GM12878 (cell line): Measurements from ENCODE around the gene AADAT. TPM values are rescaled to one million over a fixed set of nuclear protein-coding genes. Genes with fewer than 3 reads are reported as not detected.

Experiments used
- ATAC-seq: fragments of 200-7000 bp; cut with Tn5 transposase; 3 replicates; pipeline ENCODE4 v1.9.1; 2020; ENCODE audit warnings: mild to moderate bottlenecking, moderate library complexity
- BruUV-seq: library from RNA; stranded (reverse); fragments of 400-500 nt; replicated peaks from 2 replicates; lab custom pipeline; 2021; lab: Mats Ljungman, UMichigan
- CTCF ChIA-PET: fragments of 300-600 bp; sonication (Branson Sonifier 250); formaldehyde crosslinking; extraction: SDS; loops from one replicate; lab custom pipeline; 2021; ENCODE audit warnings: inconsistent platforms; lab: Yijun Ruan, JAX
- POLR2A ChIA-PET: fragments of 350-600 bp; formaldehyde crosslinking; extraction: SDS; loops from one replicate; lab custom pipeline; 2021; ENCODE audit warnings: inconsistent platforms; lab: Charles Lee
- RAD21 ChIA-PET: fragments of 300-600 bp; sonication (Branson Sonifier 250); formaldehyde crosslinking; loops from one replicate; lab custom pipeline; 2023; ENCODE audit warnings: antibody characterized with exemption; ENCODE audit not compliant: unreplicated experiment; lab: Charles Lee
- SMC1A ChIA-PET: fragments of 300-600 bp; sonication (Branson Sonifier 250); formaldehyde crosslinking; loops from one replicate; lab custom pipeline; 2023; ENCODE audit not compliant: unreplicated experiment, uncharacterized antibody; lab: Charles Lee
- DNase-seq: peaks from one replicate; pipeline ENCODE4 v3.0.0-alpha.2; 2011; ENCODE audit warnings: low read depth, low spot score
- FAIRE-seq: peaks from 3 replicates; lab custom pipeline; 2011; peaks lifted over from hg19 to GRCh38; lab: Jason Lieb, UNC
- H2AFZ ChIP-seq: 2 replicates; pipeline ENCODE4 v1.6.0; 2011; ENCODE audit warnings: low read depth, low read length, control low read depth; ENCODE audit not compliant: control insufficient read depth
- H3K27ac ChIP-seq: 2 replicates; pipeline ENCODE4 v1.5.1; 2011; ENCODE audit warnings: control low read depth; ENCODE audit not compliant: control insufficient read depth, insufficient read depth
- H3K27me3 ChIP-seq, 2 experiments: replicated peaks in 1 of 2; 2 replicates each; pipeline versions ENCODE4 v1.6.0 to v1.6.1; 2011; ENCODE audit warnings: low read length in 1 of 2; ENCODE audit not compliant: control insufficient read depth in 2 of 2, insufficient read depth in 2 of 2
- H3K36me3 ChIP-seq, 2 experiments: 2 replicates each; pipeline ENCODE4 v1.5.1; 2011; ENCODE audit warnings: low read length in 1 of 2; ENCODE audit not compliant: control insufficient read depth in 2 of 2, insufficient read depth in 2 of 2
- H3K4me1 ChIP-seq: 2 replicates; pipeline ENCODE4 v1.6.1; 2011; ENCODE audit warnings: mild to moderate bottlenecking, low read length, moderate library complexity, mixed read lengths; ENCODE audit not compliant: control insufficient read depth, insufficient read depth
- H3K4me2 ChIP-seq: 2 replicates; pipeline ENCODE4 v1.6.0; 2011; ENCODE audit warnings: control low read depth; ENCODE audit not compliant: control insufficient read depth, insufficient read depth
- H3K4me3 ChIP-seq: fragments of 200-600 bp; sonication (generic); 2 replicates; pipeline ENCODE4 v1.5.1; 2016
- H3K79me2 ChIP-seq: 2 replicates; pipeline ENCODE4 v1.6.0; 2011; ENCODE audit warnings: low read length; ENCODE audit not compliant: control insufficient read depth, insufficient read depth
- H3K9ac ChIP-seq: 2 replicates; pipeline ENCODE4 v1.8.0; 2011; ENCODE audit warnings: low read length, control low read depth, mixed read lengths; ENCODE audit not compliant: control insufficient read depth, insufficient read depth
- H3K9me3 ChIP-seq: replicated peaks from 3 replicates; pipeline ENCODE4 v1.5.1; 2011; ENCODE audit warnings: mild to moderate bottlenecking, low read length; ENCODE audit not compliant: control insufficient read depth, insufficient read depth
- H4K20me1 ChIP-seq: 2 replicates; pipeline ENCODE4 v1.6.0; 2011; ENCODE audit not compliant: control insufficient read depth, insufficient read depth
- BMI1 ChIP-seq: fragments of 450-650 bp; IDR thresholded peaks from 2 replicates; pipeline ENCODE4 v1.6.1; 2016; ENCODE audit warnings: mild to moderate bottlenecking, moderate library complexity, borderline replicate concordance
- FOS ChIP-seq: IDR thresholded peaks from 3 replicates; pipeline ENCODE4 v1.6.1; 2011; ENCODE audit warnings: borderline replicate concordance; ENCODE audit not compliant: insufficient read length; ENCODE audit errors: extremely low read depth
- GABPA ChIP-seq: IDR thresholded peaks from 2 replicates; pipeline ENCODE4 v1.6.1; 2014; ENCODE audit warnings: antibody characterized with exemption, low read depth, mild to moderate bottlenecking, inconsistent platforms
- MYC ChIP-seq: IDR thresholded peaks from 2 replicates; pipeline ENCODE4 v1.6.1; 2011; ENCODE audit warnings: mild to moderate bottlenecking, low read length, moderate library complexity, inconsistent platforms; ENCODE audit not compliant: insufficient read depth, insufficient replicate concordance, insufficient read length, severe bottlenecking
- POLR2AphosphoS2 ChIP-seq: IDR thresholded peaks from 2 replicates; pipeline ENCODE4 v1.6.1; 2011; ENCODE audit warnings: low read depth, mild to moderate bottlenecking, low read length, improper control_type of control experiment, moderate library complexity
- RCOR1 ChIP-seq: conservative IDR thresholded peaks from 2 replicates; pipeline ENCODE4 v1.6.1; 2012; ENCODE audit warnings: low read depth, low read length, improper control_type of control experiment
- STAT3 ChIP-seq: IDR thresholded peaks from 2 replicates; pipeline ENCODE4 v1.6.1; 2011; ENCODE audit warnings: low read depth, low read length, improper control_type of control experiment
- SUPT20H ChIP-seq: IDR thresholded peaks from 2 replicates; pipeline ENCODE4 v1.6.1; 2011; ENCODE audit warnings: low read depth, mild to moderate bottlenecking, low read length, moderate library complexity, borderline replicate concordance; ENCODE audit not compliant: control insufficient read depth
- SUZ12 ChIP-seq: fragments of 200-600 bp; sonication (generic); IDR thresholded peaks from one replicate; pipeline ENCODE4 v1.6.1; 2018; ENCODE audit warnings: antibody characterized with exemption, mild to moderate bottlenecking; ENCODE audit not compliant: unreplicated experiment
- TCF12 ChIP-seq: IDR thresholded peaks from 2 replicates; pipeline ENCODE4 v1.6.1; 2011; ENCODE audit warnings: low read depth, mild to moderate bottlenecking, low read length
- ZNF274 ChIP-seq: IDR thresholded peaks from one replicate; pipeline ENCODE4 v1.8.0; 2011; ENCODE audit not compliant: insufficient read length, insufficient read depth
- WGBS: methylation state at CpG from one replicate; pipeline ENCODE4 v1.1.6; 2016; ENCODE audit warnings: low lambda C conversion rate; ENCODE audit not compliant: insufficient replicate concordance, insufficient coverage; ENCODE audit errors: missing lambda C conversion rate; 5-methylcytosine and 5-hydroxymethylcytosine counted together
- in situ Hi-C: fragments of 300-500 bp; cut with MboI; formaldehyde crosslinking; loops from 9 replicates; pipeline ENCODE4 v1.14.3; 2018; ENCODE audit warnings: mixed read lengths
- intact Hi-C: fragments of 100-400 bp; cut with micrococcal nuclease; formaldehyde crosslinking; loops from one replicate; pipeline ENCODE4 v1.14.2; 2022; ENCODE audit not compliant: unreplicated experiment
- polyA plus RNA-seq, 11 experiments: library from polyadenylated mRNA; depleted of rRNA in 4 of 11; unstranded in 6 of 11; stranded (reverse) in 5 of 11; fragments of >200 nt; fragmentation: Nextera tagmentation in 4 of 11; fragmentation: Illumina TruSeq in 1 of 11; extraction: Ambion mirVana in 4 of 11; extraction: Trizol in 1 of 11; gene quantifications; 1 replicate in 1 of 11; 2 replicates in 10 of 11; pipeline versions ENCODE4 v1.2.1 to v1.2.3, GENCODE V29; 2011 to 2016; ENCODE audit warnings: inconsistent platforms in 2 of 11, missing spikeins in 2 of 11, low read depth in 1 of 11
- total RNA-seq, 4 experiments: library from RNA; depleted of rRNA in 3 of 4; stranded (reverse); fragments of >200 nt in 3 of 4; fragmentation: Illumina TruSeq in 1 of 4; extraction: Trizol in 1 of 4; gene quantifications; 2 replicates each; pipeline versions ENCODE4 v1.2.1 to v1.2.3, GENCODE V29; 2013 to 2021
- TF ChIP-seq, protein P1 (sequence below): IDR thresholded peaks from 2 replicates; pipeline ENCODE4 v1.6.1; 2012; ENCODE audit warnings: mild to moderate bottlenecking, low read depth, low read length
- TF ChIP-seq, protein P2 (sequence below): fragments of 450-650 bp; IDR thresholded peaks from 2 replicates; pipeline ENCODE4 v1.6.1; 2016; ENCODE audit warnings: mild to moderate bottlenecking
- TF ChIP-seq, protein P3 (sequence below): fragments of 450-650 bp; formaldehyde crosslinking; IDR thresholded peaks from 2 replicates; pipeline ENCODE4 v1.5.0; 2022; ENCODE audit warnings: mild to moderate bottlenecking, missing genetic modification characterization
- TF ChIP-seq, protein P4 (sequence below): IDR thresholded peaks from 2 replicates; pipeline ENCODE4 v1.6.1; 2011; ENCODE audit warnings: low read depth, mild to moderate bottlenecking, low read length, moderate library complexity, borderline replicate concordance; ENCODE audit errors: extremely low read depth

AADAT gene
- total and polyA plus RNA-seq, 10 of the 15 experiments (the other 5 are each of a cell fraction or from before 2014, with no cell fraction given): not detected

DNA sequence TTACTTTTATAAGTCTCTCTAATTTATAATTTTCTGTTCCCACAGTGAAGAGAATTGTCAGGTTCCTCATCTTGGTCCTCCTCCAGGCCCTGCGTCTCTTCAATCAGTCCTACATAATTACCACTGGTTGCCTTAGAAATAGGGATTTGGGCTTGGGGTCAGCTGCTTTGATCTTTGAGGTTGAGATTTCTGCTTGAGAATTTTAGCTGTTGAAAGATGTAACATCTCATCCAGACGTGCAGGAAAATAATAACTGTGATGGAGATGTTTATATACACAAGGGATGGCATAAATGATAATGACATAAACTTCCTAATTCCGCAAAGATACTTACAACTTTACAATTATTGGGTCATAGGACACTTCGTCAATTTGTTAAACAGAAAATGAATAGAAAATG is 30.3 kb downstream of the AADAT start (continued):
- TF ChIP-seq, protein P1, sequence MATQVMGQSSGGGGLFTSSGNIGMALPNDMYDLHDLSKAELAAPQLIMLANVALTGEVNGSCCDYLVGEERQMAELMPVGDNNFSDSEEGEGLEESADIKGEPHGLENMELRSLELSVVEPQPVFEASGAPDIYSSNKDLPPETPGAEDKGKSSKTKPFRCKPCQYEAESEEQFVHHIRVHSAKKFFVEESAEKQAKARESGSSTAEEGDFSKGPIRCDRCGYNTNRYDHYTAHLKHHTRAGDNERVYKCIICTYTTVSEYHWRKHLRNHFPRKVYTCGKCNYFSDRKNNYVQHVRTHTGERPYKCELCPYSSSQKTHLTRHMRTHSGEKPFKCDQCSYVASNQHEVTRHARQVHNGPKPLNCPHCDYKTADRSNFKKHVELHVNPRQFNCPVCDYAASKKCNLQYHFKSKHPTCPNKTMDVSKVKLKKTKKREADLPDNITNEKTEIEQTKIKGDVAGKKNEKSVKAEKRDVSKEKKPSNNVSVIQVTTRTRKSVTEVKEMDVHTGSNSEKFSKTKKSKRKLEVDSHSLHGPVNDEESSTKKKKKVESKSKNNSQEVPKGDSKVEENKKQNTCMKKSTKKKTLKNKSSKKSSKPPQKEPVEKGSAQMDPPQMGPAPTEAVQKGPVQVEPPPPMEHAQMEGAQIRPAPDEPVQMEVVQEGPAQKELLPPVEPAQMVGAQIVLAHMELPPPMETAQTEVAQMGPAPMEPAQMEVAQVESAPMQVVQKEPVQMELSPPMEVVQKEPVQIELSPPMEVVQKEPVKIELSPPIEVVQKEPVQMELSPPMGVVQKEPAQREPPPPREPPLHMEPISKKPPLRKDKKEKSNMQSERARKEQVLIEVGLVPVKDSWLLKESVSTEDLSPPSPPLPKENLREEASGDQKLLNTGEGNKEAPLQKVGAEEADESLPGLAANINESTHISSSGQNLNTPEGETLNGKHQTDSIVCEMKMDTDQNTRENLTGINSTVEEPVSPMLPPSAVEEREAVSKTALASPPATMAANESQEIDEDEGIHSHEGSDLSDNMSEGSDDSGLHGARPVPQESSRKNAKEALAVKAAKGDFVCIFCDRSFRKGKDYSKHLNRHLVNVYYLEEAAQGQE: no peak
- no peak for TF ChIP-seq MYC

DNA sequence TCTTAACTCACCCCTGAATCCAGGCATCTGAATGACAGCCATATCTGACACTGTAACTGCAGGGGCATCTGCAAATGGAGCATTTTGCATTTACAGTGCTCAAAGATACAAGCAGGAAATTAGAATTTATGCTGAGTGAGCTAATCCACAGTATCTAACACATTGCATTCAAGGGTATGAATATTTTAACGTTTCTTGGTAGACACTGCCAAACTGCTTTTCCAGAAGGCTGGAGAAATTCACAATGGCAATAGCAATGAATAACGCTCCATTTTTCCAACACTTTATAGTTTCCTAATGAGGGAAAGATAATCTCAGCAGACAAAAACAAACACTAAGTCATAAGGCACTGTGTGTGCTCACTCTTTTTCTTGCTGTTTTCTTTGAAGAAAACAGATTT is 30.9 kb downstream of the AADAT start:
- TF ChIP-seq, protein P2, sequence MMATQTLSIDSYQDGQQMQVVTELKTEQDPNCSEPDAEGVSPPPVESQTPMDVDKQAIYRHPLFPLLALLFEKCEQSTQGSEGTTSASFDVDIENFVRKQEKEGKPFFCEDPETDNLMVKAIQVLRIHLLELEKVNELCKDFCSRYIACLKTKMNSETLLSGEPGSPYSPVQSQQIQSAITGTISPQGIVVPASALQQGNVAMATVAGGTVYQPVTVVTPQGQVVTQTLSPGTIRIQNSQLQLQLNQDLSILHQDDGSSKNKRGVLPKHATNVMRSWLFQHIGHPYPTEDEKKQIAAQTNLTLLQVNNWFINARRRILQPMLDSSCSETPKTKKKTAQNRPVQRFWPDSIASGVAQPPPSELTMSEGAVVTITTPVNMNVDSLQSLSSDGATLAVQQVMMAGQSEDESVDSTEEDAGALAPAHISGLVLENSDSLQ: no peak
- TF ChIP-seq RCOR1: no peak
- no peak for TF ChIP-seq STAT3
- TF ChIP-seq BMI1: no peak
- TF ChIP-seq GABPA: no peak
- no peak for TF ChIP-seq ZNF274
- TF ChIP-seq POLR2AphosphoS2: no peak
- TF ChIP-seq, protein P3, sequence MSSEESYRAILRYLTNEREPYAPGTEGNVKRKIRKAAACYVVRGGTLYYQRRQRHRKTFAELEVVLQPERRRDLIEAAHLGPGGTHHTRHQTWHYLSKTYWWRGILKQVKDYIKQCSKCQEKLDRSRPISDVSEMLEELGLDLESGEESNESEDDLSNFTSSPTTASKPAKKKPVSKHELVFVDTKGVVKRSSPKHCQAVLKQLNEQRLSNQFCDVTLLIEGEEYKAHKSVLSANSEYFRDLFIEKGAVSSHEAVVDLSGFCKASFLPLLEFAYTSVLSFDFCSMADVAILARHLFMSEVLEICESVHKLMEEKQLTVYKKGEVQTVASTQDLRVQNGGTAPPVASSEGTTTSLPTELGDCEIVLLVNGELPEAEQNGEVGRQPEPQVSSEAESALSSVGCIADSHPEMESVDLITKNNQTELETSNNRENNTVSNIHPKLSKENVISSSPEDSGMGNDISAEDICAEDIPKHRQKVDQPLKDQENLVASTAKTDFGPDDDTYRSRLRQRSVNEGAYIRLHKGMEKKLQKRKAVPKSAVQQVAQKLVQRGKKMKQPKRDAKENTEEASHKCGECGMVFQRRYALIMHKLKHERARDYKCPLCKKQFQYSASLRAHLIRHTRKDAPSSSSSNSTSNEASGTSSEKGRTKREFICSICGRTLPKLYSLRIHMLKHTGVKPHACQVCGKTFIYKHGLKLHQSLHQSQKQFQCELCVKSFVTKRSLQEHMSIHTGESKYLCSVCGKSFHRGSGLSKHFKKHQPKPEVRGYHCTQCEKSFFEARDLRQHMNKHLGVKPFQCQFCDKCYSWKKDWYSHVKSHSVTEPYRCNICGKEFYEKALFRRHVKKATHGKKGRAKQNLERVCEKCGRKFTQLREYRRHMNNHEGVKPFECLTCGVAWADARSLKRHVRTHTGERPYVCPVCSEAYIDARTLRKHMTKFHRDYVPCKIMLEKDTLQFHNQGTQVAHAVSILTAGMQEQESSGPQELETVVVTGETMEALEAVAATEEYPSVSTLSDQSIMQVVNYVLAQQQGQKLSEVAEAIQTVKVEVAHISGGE (CRISPR knock-in tag): no peak
- no peak for TF ChIP-seq FOS
- TF ChIP-seq, protein P4, sequence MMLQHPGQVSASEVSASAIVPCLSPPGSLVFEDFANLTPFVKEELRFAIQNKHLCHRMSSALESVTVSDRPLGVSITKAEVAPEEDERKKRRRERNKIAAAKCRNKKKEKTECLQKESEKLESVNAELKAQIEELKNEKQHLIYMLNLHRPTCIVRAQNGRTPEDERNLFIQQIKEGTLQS: no peak
- no peak for TF ChIP-seq SUZ12
- no peak for TF ChIP-seq TCF12
- no peak for TF ChIP-seq SUPT20H
- no peaks in the 10 kb centered on the region for H3K79me2 ChIP-seq
- intact Hi-C loops (no loop called here), in situ Hi-C loops (no loop called here)
- RAD21 ChIA-PET: no interaction called here
- no TSS peak for BruUV-seq
- H2AFZ ChIP-seq: no peak overlapping the region
- H3K36me3 ChIP-seq: no peaks in the 10 kb centered on the region
- no peaks in the 10 kb centered on the region for H3K27me3 ChIP-seq
- H3K4me1 ChIP-seq: no peaks in the 10 kb centered on the region
- no peak overlapping the region for H3K27ac ChIP-seq
- ATAC-seq: no peak
- POLR2A ChIA-PET: no interaction called here
- SMC1A ChIA-PET: no interaction called here
- DNase-seq: no peak
- H3K4me2 ChIP-seq: no peak overlapping the region
- 17% methylated on average over 2 of the region's 2 CpGs for WGBS
- no peaks in the 10 kb centered on the region for H4K20me1 ChIP-seq
- CTCF ChIA-PET: interaction anchor here (1.3 kb wide), 1 partner anchor 10 kb away, joined by 3 read pairs; no protein-coding TSS in a partner anchor
- no peak overlapping the region for H3K9ac ChIP-seq
- no peak overlapping the region for H3K4me3 ChIP-seq
- no peak for FAIRE-seq
- no peaks in the 10 kb centered on the region for H3K9me3 ChIP-seq
